GM15510 (cell line): ENCODE measurements around the gene MFSD11.

Experiments used
- POLR2A ChIP-seq: IDR thresholded peaks from 3 replicates; pipeline ENCODE4 v1.6.1; 2011; ENCODE audit warnings: borderline replicate concordance; ENCODE audit not compliant: insufficient read length; ENCODE audit errors: extremely low read depth

Gene MFSD11

GRCh38 chr17:76702941-76703637 lies 34.8 kb upstream of the MFSD11 start:
- TF ChIP-seq POLR2A: no peak

GRCh38 chr17:76704805-76705204 lies 33.1 kb upstream of the MFSD11 start:
- TF ChIP-seq POLR2A: no peak

DNA sequence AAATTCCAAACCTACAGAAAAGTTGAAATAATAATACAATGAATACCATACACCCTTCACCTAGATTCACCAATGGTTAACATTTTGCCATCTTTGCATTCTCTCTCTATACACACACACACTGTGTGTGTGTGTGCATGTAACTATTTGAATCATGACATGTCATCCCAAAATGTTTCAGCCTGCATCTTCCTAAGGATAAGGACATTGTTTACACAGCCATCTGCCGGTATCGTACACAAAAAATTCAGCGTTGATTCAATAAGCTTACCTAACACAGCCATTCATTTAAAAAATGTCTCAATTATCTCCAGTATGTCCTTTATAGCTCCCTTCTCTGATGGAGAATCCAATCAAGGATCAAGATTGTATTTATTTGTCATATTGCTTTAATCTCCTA lies 31.1 kb upstream of the MFSD11 start:
- TF ChIP-seq POLR2A: no peak

- TF ChIP-seq POLR2A: no peak
Observed at GRCh38 chr17:76707985-76708807, 29.7 kb upstream of the MFSD11 start.

- TF ChIP-seq POLR2A: no peak
Observed at GRCh38 chr17:76709077-76709950, 28.6 kb upstream of the MFSD11 start.

- TF ChIP-seq POLR2A: no peak
Observed at GRCh38 chr17:76710863-76711611, 26.9 kb upstream of the MFSD11 start, which contains the start of gene MXRA7. MXRA7 (minus strand) TSS chr17:76710965; CDS start chr17:76710946, 19 bp downstream.

- no peak for TF ChIP-seq POLR2A
Observed at GRCh38 chr17:76713765-76714164, 24.2 kb upstream of the MFSD11 start.

GRCh38 chr17:76714336-76714735 lies 23.6 kb upstream of the MFSD11 start:
- TF ChIP-seq POLR2A: no peak

- TF ChIP-seq POLR2A: no peak
Observed at GRCh38 chr17:76714822-76715495, 23.0 kb upstream of the MFSD11 start.

- TF ChIP-seq POLR2A: no peak
Observed at GRCh38 chr17:76715496-76715830, 22.5 kb upstream of the MFSD11 start.

GRCh38 chr17:76716146-76716838 lies 21.6 kb upstream of the MFSD11 start:
- TF ChIP-seq POLR2A: no peak

DNA sequence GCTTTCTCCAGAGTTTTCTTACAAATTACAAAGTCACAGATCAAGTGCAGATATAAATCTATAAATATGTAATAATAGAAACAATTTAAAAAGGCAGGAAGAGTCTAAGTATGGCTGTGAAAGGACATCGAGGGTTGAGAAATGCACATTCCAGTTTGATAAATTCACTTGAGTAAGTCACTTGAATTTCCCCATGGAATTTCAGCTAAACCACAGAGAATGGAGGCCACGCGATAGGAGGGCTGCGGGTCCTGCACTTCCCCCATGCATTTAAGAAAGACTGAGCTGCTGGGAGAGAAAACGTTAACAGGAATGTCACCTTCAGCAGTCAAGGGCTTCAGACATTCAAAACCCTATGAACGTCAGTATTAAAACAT lies 21.1 kb upstream of the MFSD11 start:
- TF ChIP-seq POLR2A: no peak

- TF ChIP-seq POLR2A: no peak
Observed at GRCh38 chr17:76718516-76718915, 19.4 kb upstream of the MFSD11 start.

- no peak for TF ChIP-seq POLR2A
Observed at GRCh38 chr17:76720211-76720610, 17.7 kb upstream of the MFSD11 start.

DNA sequence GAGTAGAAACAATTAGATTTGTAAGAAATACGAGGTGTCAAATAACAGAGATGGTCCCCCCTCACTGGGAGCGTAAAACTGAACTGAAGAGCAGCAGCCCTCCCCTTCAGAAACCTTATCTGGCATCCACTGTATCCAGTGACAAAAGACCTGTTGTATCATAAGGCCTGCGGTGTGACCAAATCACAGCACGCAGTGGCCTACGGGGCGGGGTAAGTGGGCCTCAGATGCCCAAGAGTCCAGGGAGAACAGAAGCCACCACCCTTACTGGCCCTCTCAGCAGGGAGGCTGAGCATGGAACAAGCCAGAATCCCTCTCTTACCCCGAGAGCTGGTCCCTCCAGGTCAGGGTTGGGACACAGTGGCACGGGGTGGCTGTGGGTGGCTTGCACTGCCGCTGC lies 17.0 kb upstream of the MFSD11 start:
- TF ChIP-seq POLR2A: no peak
